Measurements from ENCODE around the gene DNAJC16. TPM values are rescaled to one million over a fixed set of nuclear protein-coding genes. Genes with fewer than 3 reads are reported as not detected.
"Not testable (repeated sequence)": the region's sequence is repeated elsewhere in the genome, so short reads cannot be mapped to it uniquely, and the experiment has no call there.

Gene DNAJC16
- total RNA-seq, 1 donor from 2014 or later = 26.3 TPM

GRCh38 chr1:15513192-15513591 is 13.5 kb upstream of the DNAJC16 start:
- H3K27ac Mint-ChIP-seq = no peak overlapping the region
- H3K9me3 Mint-ChIP-seq = no peaks in the 10 kb centered on the region
- DNase-seq (ENCODE audit: extremely low spot score, unreplicated experiment) = no peak
- H3K36me3 Mint-ChIP-seq = peaks cover 16% of the 10 kb centered on the region
- H3K4me1 Mint-ChIP-seq (ENCODE audit: unreplicated experiment) = no peaks in the 10 kb centered on the region
- no peak for TF ChIP-seq CTCF (conservative IDR thresholded peaks at IDR 0.05)
- no peak overlapping the region for H3K4me3 Mint-ChIP-seq
- H3K27me3 Mint-ChIP-seq = no peaks in the 10 kb centered on the region

- TF ChIP-seq CTCF (conservative IDR thresholded peaks at IDR 0.05) = no peak
- H3K36me3 Mint-ChIP-seq = peaks cover 16% of the 10 kb centered on the region
- no peaks in the 10 kb centered on the region for H3K9me3 Mint-ChIP-seq
- no peaks in the 10 kb centered on the region for H3K27me3 Mint-ChIP-seq
- no peak for DNase-seq (ENCODE audit: extremely low spot score, unreplicated experiment)
- H3K27ac Mint-ChIP-seq = no peak overlapping the region
- no peak overlapping the region for H3K4me3 Mint-ChIP-seq
- no peaks in the 10 kb centered on the region for H3K4me1 Mint-ChIP-seq (ENCODE audit: unreplicated experiment)
Measured at GRCh38 chr1:15513919-15514318, 12.7 kb upstream of the DNAJC16 start.

- not testable (repeated sequence) for H3K27ac Mint-ChIP-seq; H3K4me1 Mint-ChIP-seq (ENCODE audit: unreplicated experiment); DNase-seq (ENCODE audit: extremely low spot score, unreplicated experiment); H3K4me3 Mint-ChIP-seq; H3K9me3 Mint-ChIP-seq; H3K27me3 Mint-ChIP-seq
- peaks cover 16% of the 10 kb centered on the region for H3K36me3 Mint-ChIP-seq
Measured at GRCh38 chr1:15514557-15514956, 12.1 kb upstream of the DNAJC16 start.

GRCh38 chr1:15515022-15515663 is 11.5 kb upstream of the DNAJC16 start:
- Mint-ChIP-seq H3K27me3 (no peaks in the 10 kb centered on the region), H3K4me3 (no peak overlapping the region), H3K36me3 (peaks cover 16% of the 10 kb centered on the region), H3K27ac (no peak overlapping the region), H3K4me1 (ENCODE audit: unreplicated experiment) (no peaks in the 10 kb centered on the region), H3K9me3 (no peaks in the 10 kb centered on the region)
- no peak for TF ChIP-seq CTCF (conservative IDR thresholded peaks at IDR 0.05)
- no peak for DNase-seq (ENCODE audit: extremely low spot score, unreplicated experiment)

- H3K4me3 Mint-ChIP-seq = no peak overlapping the region
- no peak for TF ChIP-seq CTCF (conservative IDR thresholded peaks at IDR 0.05)
- H3K9me3 Mint-ChIP-seq = no peaks in the 10 kb centered on the region
- DNase-seq (ENCODE audit: extremely low spot score, unreplicated experiment) = no peak
- no peaks in the 10 kb centered on the region for H3K27me3 Mint-ChIP-seq
- H3K4me1 Mint-ChIP-seq (ENCODE audit: unreplicated experiment) = peaks cover 12% of the 10 kb centered on the region
- H3K36me3 Mint-ChIP-seq = peaks cover 13% of the 10 kb centered on the region
- H3K27ac Mint-ChIP-seq = no peak overlapping the region
Measured at GRCh38 chr1:15519625-15520024, 7.0 kb upstream of the DNAJC16 start.

- H3K36me3 Mint-ChIP-seq; H3K27me3 Mint-ChIP-seq; H3K9me3 Mint-ChIP-seq; DNase-seq (ENCODE audit: extremely low spot score, unreplicated experiment): not testable (repeated sequence)
- peaks cover 21% of the 10 kb centered on the region for H3K4me1 Mint-ChIP-seq (ENCODE audit: unreplicated experiment)
- H3K27ac Mint-ChIP-seq = peak overlapping the region; percentile 57
- peak overlapping the region; percentile 48 for H3K4me3 Mint-ChIP-seq
Measured at GRCh38 chr1:15521206-15521906, 5.3 kb upstream of the DNAJC16 start.

Measured in type B pancreatic cell (in vitro differentiated cells).